GM13977 (cell line): ENCODE results near the gene RIPOR2.
A peak's percentile ranks its signal among the peaks of the same experiment; 100 is the strongest.

ENCODE experiments used
- DNase-seq: peaks from one replicate; pipeline ENCODE4 v3.0.0; 2012; ENCODE audit warnings: low spot score
- CTCF ChIP-seq: IDR thresholded peaks from 2 replicates; pipeline ENCODE4 v1.5.1; 2012; ENCODE audit warnings: mild to moderate bottlenecking, control low read depth; ENCODE audit not compliant: insufficient read depth; ENCODE audit errors: extremely low read depth, missing control alignments
- in situ Hi-C: fragments of 300-500 bp; cut with MboI; formaldehyde crosslinking; loops from one replicate; pipeline ENCODE4 v1.12.0; 2022; ENCODE audit warnings: low sequenced_read_pairs, low pct_unique_long_range_greater_than_20kb, mixed read lengths, inconsistent platforms; ENCODE audit not compliant: unreplicated experiment

The RIPOR2 gene

GRCh38 chr6:24935366-24936152 is at the start of gene RIPOR2:
Gene RIPOR2, minus strand, starts transcription at chr6:24935960. Its CDS starts 62 bp downstream, at chr6:24935898.
- TF ChIP-seq CTCF: peak; percentile 33
- DNase-seq: no peak
- in situ Hi-C loops: loop anchor here (10.0 kb wide), 1 partner anchor 81 kb away; no protein-coding TSS in a partner anchor

GRCh38 chr6:24985323-24985722 is 49.6 kb upstream of the RIPOR2 start:
- TF ChIP-seq CTCF: no peak
- in situ Hi-C loops: no loop called here
- no peak for DNase-seq

- DNase-seq: no peak
- TF ChIP-seq CTCF: no peak
- in situ Hi-C loops: no loop called here
These were observed 46.5 kb upstream of the RIPOR2 start for GRCh38 chr6:24982231-24982630.

- TF ChIP-seq CTCF: no peak
- DNase-seq: no peak
- in situ Hi-C loops: no loop called here
These were observed 45.6 kb upstream of the RIPOR2 start for GRCh38 chr6:24981386-24981760.

- no peak for TF ChIP-seq CTCF
- in situ Hi-C loops: no loop called here
- DNase-seq: no peak
These were observed 45.0 kb upstream of the RIPOR2 start for GRCh38 chr6:24980507-24981385.

- no peak for TF ChIP-seq CTCF
- in situ Hi-C loops: no loop called here
- DNase-seq: no peak
These were observed 43.4 kb upstream of the RIPOR2 start for GRCh38 chr6:24979176-24979575.
